ENCODE data around the gene PEF1.

The PEF1 gene

DNA sequence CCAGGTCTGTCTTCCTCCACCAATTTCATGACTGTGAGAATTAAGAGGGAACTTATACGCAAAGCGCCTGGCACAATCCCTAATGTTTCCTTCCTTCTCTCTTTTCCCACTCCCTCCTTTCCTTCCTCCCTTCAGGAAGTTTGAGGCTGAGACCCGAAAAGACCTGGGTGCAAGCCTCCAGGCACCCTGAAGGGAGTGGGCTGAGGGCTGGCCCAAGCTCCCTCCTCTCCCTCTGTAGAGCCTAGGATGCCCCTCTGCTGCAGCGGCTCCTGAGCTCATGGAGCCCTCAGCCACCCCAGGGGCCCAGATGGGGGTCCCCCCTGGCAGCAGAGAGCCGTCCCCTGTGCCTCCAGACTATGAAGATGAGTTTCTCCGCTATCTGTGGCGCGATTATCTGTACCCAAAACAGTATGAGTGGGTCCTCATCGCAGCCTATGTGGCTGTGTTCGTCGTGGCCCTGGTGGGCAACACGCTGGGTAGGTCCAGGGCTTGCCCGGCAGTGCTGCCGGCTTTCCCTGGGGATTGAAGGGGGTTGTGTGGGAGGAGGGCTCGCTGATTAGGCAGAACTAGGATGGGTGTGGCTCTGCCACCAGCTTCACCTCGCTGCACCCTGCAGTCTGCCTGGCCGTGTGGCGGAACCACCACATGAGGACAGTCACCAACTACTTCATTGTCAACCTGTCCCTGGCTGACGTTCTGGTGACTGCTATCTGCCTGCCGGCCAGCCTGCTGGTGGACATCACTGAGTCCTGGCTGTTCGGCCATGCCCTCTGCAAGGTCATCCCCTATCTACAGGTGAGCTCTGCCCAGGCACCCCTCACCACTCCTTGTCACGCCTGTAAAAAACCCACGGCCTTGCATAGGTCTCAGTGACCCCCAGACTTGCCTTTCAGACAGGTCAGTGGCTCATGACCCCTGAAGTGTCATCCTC is 25.5 kb downstream of the PEF1 start:
- Mint-ChIP-seq H3K27ac (peak overlapping the region in 1 of 2 donors; percentile 50), H3K4me3 (no peak overlapping the region), H3K9me3 (no peaks in the 10 kb centered on the region), H3K4me1 (peaks cover 14% of the 10 kb centered on the region), H3K27me3 (peaks cover 44% of the 10 kb centered on the region)
- peak; percentile 10 for ATAC-seq
- no peak for DNase-seq

DNA sequence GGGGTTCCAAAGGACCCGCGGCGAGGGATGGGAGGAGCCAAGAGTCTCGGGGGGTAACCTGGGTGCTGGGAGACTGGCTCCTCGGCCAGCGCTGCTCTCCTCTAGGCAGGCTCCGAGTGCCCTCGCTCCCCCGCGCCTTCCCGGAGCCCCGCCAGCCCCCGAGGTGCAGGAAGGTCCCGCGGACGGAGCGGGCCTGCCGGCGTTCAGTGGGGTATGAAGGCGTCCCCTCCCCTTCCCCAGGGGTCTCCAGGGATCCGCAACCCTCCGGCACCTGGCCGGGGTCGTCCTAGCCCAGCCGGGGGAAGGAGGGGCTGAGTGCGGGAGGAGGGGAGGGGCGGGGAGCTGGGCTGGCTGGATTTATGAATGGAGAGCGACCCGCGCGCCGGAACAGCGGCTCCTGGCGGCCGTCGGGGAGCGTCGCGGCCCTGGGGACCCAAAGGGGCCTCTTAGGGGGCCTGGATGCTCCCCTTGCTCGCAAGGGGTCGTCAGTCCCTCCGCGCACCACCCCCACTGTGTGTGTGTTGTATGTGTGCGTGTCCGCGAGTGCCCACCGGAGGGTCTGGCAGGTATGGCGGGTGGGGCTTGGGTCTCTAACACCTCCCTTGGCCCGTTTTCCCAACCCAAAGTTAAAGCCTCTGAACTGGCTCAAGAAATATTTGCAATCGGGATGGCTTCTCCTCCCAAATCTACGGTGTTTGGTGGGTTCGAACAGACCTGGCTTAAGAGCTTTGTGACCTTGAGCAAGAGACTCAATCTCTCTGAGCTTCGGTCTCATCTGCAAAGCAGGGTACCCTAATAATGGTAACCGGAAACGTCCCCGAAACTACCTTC is 26.5 kb downstream of the PEF1 start:
- ATAC-seq (peak; percentile 73), DNase-seq (peak; percentile 45 to 47)
- Mint-ChIP-seq H3K27me3 (peaks cover 44% of the 10 kb centered on the region), H3K4me3 (peak overlapping the region in 1 of 2 donors; percentile 27), H3K4me1 (peaks cover 9% of the 10 kb centered on the region), H3K9me3 (no peaks in the 10 kb centered on the region), H3K27ac (no peak overlapping the region)

DNA sequence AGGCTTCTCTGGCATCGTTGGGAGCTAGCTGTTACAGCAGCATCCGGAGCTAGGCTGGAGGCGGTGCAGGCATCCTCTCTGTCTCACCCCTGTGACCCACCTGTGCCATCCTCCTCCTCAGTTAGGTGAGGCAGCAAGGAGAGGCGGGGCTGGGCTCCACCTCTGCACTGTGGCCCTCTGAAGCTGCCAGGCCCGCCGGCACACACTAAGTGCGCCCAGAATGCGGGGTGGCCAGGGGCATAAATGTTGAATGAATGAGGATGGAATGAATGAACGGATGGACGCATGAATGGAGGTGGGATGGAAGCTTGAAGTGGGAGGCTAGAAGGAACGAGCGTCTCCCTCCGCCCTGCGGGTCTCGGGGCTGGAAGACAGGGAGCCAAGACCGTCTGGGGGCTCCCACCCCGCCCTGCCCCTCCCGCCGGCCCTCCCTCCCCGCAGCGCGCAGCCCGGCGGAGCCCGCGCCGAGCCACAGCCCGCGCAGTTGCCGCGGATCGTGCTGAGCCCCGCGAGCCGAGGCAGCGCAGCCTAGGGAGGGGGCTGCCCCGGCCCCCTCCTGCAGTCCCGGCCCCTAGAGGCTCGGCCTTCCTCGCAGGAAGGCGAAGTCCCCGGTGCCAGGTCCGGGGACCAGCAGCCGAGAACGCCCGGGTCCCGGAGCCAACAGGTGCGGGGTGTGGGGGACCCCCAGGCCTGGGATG is 27.3 kb downstream of the PEF1 start, which contains the start of gene HCRTR1:
Gene HCRTR1, plus strand, starts transcription at position 472 of the 698 bp plus-strand sequence. CDS start 1,504 bp downstream, outside the sequence.
- Mint-ChIP-seq H3K9me3 (no peaks in the 10 kb centered on the region), H3K27me3 (peaks cover 44% of the 10 kb centered on the region), H3K27ac (peak within 1 kb of the TSS in 1 of 2 donors; percentile 93), H3K4me3 (peak within 1 kb of the TSS; percentile 57 to 77), H3K4me1 (peaks cover 9% of the 10 kb centered on the region)
- DNase-seq = no peak
- ATAC-seq = peak; percentile 26

DNA sequence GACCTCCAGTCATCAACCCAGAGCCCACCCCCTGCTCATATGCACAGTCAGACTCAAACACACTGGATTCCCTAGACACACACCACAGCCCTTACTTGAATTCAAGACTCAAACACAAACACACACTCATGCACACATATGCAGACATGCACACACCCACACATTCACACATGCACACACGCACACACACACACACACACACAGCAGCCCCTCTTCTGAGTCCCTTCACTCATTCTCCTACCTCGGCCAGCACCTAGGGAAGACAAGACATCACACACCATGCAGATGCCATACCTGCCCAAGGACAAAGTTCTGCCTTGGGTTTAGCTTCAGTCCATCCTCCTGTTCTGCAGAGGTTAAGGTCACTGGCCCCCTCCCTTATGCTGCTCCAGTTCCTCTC is 28.7 kb downstream of the PEF1 start:
- H3K27ac Mint-ChIP-seq = no peak overlapping the region
- H3K4me3 Mint-ChIP-seq = no peak overlapping the region
- ATAC-seq (no peak), DNase-seq (no peak)
- H3K4me1 Mint-ChIP-seq = peaks cover 15% of the 10 kb centered on the region
- H3K9me3 Mint-ChIP-seq = no peaks in the 10 kb centered on the region
- H3K27me3 Mint-ChIP-seq = peaks cover 44% of the 10 kb centered on the region

DNA sequence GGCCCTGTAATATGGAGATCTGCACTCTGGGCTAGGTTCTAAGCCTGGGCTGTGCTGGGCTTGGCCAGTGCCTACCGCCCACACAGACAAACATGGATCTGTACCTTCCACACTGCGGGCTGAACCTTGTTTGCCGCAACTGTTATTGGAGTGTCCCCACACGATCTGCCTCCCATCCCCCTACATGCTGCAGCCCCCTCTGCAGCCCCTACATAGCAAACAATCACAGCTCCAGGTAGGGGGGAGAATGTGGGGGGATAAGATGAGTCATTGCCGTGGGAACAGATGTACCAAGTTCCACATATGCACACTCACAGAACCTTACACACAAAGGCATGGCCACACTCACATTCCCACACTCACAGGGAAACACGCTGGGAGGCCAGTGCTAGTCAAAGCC is 29.3 kb downstream of the PEF1 start:
- ATAC-seq = no peak
- Mint-ChIP-seq H3K27me3 (peaks cover 49% of the 10 kb centered on the region), H3K9me3 (no peaks in the 10 kb centered on the region), H3K4me3 (no peak overlapping the region), H3K27ac (no peak overlapping the region), H3K4me1 (peaks cover 15% of the 10 kb centered on the region)
- no peak for DNase-seq

DNA sequence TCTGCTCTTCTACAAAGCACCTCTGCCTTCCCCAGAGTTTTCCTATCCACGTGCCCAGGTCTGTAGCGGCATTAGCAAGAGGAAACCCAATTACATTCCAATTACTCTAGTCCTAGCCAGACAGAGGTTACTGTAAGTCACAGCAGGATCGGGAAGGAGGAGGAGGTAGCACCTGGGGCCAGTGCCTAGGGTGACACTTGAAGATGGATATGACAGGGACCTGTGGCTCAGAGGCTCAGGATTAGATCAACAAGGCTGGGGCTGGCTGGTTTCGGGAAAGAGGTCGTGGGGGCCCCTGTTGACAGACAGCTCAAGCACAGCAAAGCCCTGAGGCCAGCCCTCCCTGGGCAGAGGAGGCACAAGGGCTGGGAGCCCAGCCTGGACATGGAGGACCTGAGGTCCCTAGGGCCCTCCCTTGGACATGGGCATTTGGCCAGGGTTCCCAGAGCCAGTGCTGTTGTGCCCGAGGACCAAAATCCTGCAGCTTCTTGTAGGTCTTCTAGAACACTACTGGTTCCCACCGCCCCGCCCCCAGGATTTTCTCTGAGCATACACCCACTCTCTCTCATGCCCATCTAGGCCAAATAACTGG is 30.2 kb downstream of the PEF1 start:
- peaks cover 46% of the 10 kb centered on the region for H3K27me3 Mint-ChIP-seq
- ATAC-seq (no peak), DNase-seq (no peak)
- peaks cover 15% of the 10 kb centered on the region for H3K4me1 Mint-ChIP-seq
- no peaks in the 10 kb centered on the region for H3K9me3 Mint-ChIP-seq
- no peak overlapping the region for H3K27ac Mint-ChIP-seq
- H3K4me3 Mint-ChIP-seq = no peak overlapping the region

DNA sequence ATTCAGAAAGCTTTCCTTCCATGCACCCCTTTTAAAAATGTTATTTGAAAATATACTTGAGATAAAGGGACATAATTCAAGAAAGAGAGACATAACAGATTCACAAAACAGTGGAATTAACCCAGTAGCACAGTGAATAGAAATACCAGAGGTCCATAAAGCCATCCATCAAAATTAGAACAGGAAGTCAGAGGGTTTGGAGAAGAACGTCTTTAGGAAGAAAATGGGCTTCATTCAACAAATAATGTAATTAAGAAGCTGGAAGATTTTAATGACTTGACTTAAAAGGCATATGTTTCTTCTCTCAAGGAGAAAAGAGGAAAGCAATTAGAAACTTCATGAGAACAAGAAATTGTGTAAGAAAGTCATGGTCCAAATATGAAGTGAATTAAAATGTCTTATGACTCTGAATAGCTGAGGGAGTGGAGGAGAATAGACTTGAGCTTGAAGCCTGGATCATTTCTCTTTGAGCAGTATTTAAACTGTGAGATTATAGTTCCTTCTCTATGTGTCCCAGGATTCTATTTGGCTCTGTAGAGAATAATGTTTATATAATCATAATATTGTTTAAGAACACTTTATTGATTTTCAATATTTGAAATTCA is 35.1 kb downstream of the PEF1 start:
- Mint-ChIP-seq H3K27ac (no peak overlapping the region), H3K4me1 (peaks cover 17% of the 10 kb centered on the region)

DNA sequence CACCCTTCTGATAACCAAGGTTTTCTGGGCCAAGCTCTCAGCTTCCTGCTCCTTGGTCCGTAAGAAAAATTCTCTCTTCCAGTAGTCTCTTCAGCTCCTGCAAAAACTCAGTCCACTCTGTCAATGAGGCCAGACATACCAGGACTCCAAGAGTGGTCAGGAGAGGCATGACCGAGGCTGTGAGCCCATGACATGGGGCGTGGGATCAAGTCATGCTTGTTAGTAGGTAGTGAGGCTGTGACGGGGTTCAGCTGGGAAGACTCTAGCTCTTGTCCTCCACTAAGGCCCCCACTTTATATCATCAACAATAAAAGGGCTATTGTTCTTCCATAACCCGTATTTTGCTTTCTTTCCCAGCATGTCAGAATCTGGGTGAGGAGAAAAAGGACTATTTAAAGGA is 37.3 kb downstream of the PEF1 start:
- no peaks in the 10 kb centered on the region for H3K9me3 Mint-ChIP-seq
- H3K4me3 Mint-ChIP-seq = no peak overlapping the region
- DNase-seq = no peak
- H3K27ac Mint-ChIP-seq = no peak overlapping the region
- peaks cover 17% of the 10 kb centered on the region for H3K4me1 Mint-ChIP-seq
- peaks cover 18% of the 10 kb centered on the region for H3K27me3 Mint-ChIP-seq
- ATAC-seq = no peak

More for the DNA sequence above, 35.1 kb downstream of the PEF1 start:
- no peak for ATAC-seq
- Mint-ChIP-seq H3K27me3 (peaks cover 18% of the 10 kb centered on the region), H3K9me3 (no peaks in the 10 kb centered on the region), H3K4me3 (no peak overlapping the region)
- no peak for DNase-seq

DNA sequence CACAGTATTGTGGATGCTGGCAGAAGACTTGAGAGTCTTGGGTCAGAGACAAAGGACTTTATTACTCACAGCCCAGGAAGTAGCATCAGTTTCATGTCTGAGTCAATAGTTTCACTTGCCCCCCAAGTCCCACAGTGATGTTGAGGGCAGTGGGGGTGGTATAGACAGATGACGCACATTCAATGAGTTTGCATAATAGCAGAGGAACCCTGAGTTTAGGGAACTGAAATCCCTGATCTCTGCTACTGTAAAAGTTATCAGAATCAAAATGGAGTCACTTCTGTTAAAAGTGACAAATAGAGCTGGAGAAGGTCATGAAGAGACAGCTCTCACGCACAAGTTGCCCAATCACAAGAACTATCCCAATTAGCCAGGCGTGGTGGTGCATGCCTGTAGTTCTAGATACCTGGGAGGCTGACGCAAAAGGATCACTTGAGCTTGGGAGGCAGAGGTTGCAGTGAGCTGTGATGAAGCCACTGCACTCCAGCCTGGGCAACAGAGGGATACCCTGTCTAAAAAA is 38.7 kb downstream of the PEF1 start:
- H3K4me3 Mint-ChIP-seq = no peak overlapping the region
- peaks cover 18% of the 10 kb centered on the region for H3K27me3 Mint-ChIP-seq
- no peaks in the 10 kb centered on the region for H3K9me3 Mint-ChIP-seq
- H3K4me1 Mint-ChIP-seq = peaks cover 11% of the 10 kb centered on the region
- no peak overlapping the region for H3K27ac Mint-ChIP-seq
- DNase-seq (peak; percentile 49 to 72), ATAC-seq (peak; percentile 100)

DNA sequence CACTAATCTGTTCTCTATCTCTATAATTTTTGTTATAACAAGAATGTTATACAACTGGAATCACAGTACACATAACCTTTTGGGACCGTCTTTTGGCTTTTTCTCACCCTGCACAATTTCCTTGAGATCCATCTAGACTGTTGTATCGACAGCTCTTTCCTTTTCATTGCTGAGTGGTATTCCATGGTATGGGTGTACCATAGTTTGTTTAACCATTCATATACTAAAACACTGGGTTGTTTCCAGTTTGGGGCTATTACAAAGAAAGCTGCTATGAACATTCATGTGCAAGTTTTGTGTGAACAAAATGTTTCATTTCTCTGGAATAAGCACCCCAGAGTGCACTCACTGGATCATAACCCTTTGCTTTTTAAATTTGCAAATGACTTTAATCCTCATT is 42.6 kb downstream of the PEF1 start:
- H3K27ac Mint-ChIP-seq = no peak overlapping the region
- peaks cover 11% of the 10 kb centered on the region for H3K4me1 Mint-ChIP-seq
- no peaks in the 10 kb centered on the region for H3K9me3 Mint-ChIP-seq
- DNase-seq = no peak
- peaks cover 2% of the 10 kb centered on the region for H3K27me3 Mint-ChIP-seq
- no peak for ATAC-seq
- no peak overlapping the region for H3K4me3 Mint-ChIP-seq

DNA sequence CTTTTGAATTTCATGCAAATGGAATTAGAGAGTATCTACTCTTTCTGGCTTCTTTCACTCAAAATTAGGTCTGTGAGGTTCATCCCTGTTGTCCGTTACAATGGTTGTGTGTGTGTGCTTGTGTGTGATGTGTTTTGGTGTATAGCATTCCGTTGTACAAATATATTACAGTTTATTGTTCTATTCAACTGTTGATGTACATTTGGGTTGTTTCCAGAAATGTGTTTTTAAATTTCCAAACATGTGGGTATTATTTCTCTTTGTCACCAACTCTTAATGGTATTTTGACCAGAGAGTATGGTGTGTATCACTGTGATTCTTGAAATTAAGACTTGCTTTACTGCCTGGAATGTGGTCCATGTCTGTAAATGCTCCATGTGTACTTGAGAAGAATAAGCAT is 44.0 kb downstream of the PEF1 start:
- Mint-ChIP-seq H3K27me3 (peaks cover 8% of the 10 kb centered on the region), H3K27ac (no peak overlapping the region), H3K4me1 (peaks cover 7% of the 10 kb centered on the region), H3K9me3 (no peaks in the 10 kb centered on the region), H3K4me3 (no peak overlapping the region)
- DNase-seq (no peak), ATAC-seq (no peak)

DNA sequence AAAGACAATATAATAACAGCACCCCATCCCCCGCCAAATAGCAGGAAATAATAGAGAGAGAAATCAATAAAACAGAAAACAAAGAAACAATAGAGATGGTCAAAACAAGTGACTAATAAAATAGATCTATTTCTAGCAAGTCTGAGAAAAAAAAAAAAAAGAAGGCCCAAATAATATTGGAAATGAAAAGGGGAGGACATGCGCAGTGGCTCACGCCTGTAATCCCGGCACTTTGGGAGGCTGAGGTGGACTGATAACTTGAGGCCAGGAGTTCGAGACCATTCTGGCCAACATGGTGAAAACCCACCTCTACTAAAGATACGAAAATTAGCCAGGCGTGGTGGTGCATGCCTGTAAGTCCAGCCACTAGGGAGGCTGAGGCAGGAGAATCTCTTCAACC is 45.7 kb downstream of the PEF1 start:
- H3K27ac Mint-ChIP-seq = no peak overlapping the region

DNA sequence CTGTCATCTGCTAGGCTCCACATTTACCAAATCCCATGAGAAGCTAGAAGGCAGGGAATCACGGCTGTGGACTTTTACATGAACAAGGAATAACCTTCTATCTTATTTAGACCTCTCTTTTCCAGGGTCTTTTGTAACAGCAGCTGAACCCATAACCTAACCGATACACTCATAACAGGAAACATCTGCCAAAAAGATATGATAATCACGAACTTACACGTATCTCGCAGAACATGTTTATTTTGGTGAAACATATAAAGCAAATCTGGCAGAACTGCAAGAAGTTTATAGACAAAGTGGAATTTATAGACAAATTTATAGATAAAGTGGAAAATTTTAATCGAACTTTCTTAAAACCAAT is 48.0 kb downstream of the PEF1 start:
- DNase-seq (no peak), ATAC-seq (no peak)
- Mint-ChIP-seq H3K27ac (no peak overlapping the region), H3K9me3 (no peaks in the 10 kb centered on the region), H3K27me3 (peaks cover 20% of the 10 kb centered on the region), H3K4me3 (no peak overlapping the region), H3K4me1 (peaks cover 7% of the 10 kb centered on the region)

More for the DNA sequence above, 45.7 kb downstream of the PEF1 start:
- ATAC-seq = no peak
- DNase-seq = no peak
- peaks cover 7% of the 10 kb centered on the region for H3K4me1 Mint-ChIP-seq
- no peak overlapping the region for H3K4me3 Mint-ChIP-seq
- no peaks in the 10 kb centered on the region for H3K9me3 Mint-ChIP-seq
- H3K27me3 Mint-ChIP-seq = peaks cover 8% of the 10 kb centered on the region

DNA sequence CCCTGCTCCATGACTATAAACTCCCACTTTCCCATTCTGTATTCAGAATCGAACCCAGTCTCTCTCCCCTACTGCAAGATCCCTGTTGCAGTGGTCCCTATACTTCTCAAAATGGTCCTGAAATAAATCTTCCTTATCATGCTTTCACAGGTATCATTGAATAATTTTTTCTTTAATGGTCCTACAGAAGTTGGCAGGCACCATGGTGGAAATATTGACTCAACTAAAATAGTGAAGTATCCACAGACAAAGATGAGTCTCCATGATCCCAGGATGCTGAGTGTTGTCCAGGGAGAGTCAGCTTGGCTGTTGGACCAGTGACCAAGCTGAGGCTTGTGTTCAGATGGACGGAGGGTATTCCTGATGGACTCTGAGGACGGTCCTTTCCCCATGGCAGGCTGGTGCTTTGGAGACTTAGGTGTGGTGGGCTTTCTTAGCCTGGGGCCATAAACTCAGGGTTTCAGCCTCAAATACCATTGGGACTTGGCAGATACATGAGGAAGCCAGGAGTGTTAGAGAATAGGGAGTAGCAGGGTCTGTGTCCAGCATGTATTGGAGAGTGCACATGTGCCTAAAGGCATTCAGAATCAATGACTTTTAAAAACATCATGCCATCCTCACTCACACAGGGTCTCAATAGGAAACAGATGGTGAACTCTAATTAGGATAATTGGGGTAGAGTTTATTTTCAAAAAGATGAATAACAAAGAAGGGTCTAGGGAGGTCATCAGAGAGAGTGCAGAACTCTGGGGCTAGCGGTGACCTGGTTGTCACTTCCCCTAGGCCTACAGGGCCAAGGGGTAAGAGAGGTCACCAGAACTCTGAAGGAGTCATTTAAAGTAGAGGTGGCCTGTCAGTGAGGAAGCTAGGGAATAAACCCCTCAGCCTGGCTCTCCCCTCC is 48.6 kb downstream of the PEF1 start:
- H3K27ac Mint-ChIP-seq = peak overlapping the region; percentile 5 to 23
- no peak overlapping the region for H3K4me3 Mint-ChIP-seq
- ATAC-seq = no peak
- H3K27me3 Mint-ChIP-seq = peaks cover 27% of the 10 kb centered on the region
- H3K9me3 Mint-ChIP-seq = no peaks in the 10 kb centered on the region
- no peak for DNase-seq
- peaks cover 7% of the 10 kb centered on the region for H3K4me1 Mint-ChIP-seq

Data from stimulated activated naive CD8-positive, alpha-beta T cell treated with anti-CD3 and anti-CD28 coated beads, Interleukin-15, amount 100 ng/mL, for 72 hours (primary cell).